ENCODE data around the gene XRCC6. TPM values are rescaled to one million over a fixed set of nuclear protein-coding genes. Genes with fewer than 3 reads are reported as not detected.

Gene XRCC6
- total and polyA plus RNA-seq, 9 of the 15 experiments (the other 6 are each of a cell fraction or from before 2014, with no cell fraction given): 151 to 440 (median 318) TPM

- TF ChIP-seq E2F5 (CRISPR knock-in tag; IDR thresholded peaks at IDR 0.05): no peak
- no peak for TF ChIP-seq ZNF518B (CRISPR knock-in tag; IDR thresholded peaks at IDR 0.05)
- no peak for TF ChIP-seq CEBPG (CRISPR knock-in tag; IDR thresholded peaks at IDR 0.05)
- TF ChIP-seq CEBPG (tag; conservative IDR thresholded peaks at IDR 0.05 in 1 of 2, IDR thresholded peaks at IDR 0.05 in 1 of 2): no peak
- TF ChIP-seq SPI1 (IDR thresholded peaks at IDR 0.05; ENCODE audit: borderline replicate concordance, low read depth, low read length): no peak
- no peak for TF ChIP-seq CLOCK (CRISPR knock-in tag; IDR thresholded peaks at IDR 0.05; ENCODE audit: borderline replicate concordance)
- TF ChIP-seq EP400 (IDR thresholded peaks at IDR 0.05): peak; percentile 33; the same call in 1 of the 2 replicates
- peak; percentile 64 for TF ChIP-seq ZNF766 (CRISPR knock-in tag; conservative IDR thresholded peaks at IDR 0.05)
- TF ChIP-seq SIRT6 (IDR thresholded peaks at IDR 0.05; ENCODE audit: low read depth, low read length): no peak
- TF ChIP-seq NFXL1 (CRISPR knock-in tag; IDR thresholded peaks at IDR 0.05): no peak
- no peak for TF ChIP-seq GABPB2 (CRISPR knock-in tag; conservative IDR thresholded peaks at IDR 0.05)
- TF ChIP-seq ARID4B (CRISPR knock-in tag; IDR thresholded peaks at IDR 0.05): no peak
- TF ChIP-seq TRIM28 (IDR thresholded peaks at IDR 0.05): no peak
- TF ChIP-seq COPS2 (conservative IDR thresholded peaks at IDR 0.05): no peak
- TF ChIP-seq ILK (tag; IDR thresholded peaks at IDR 0.05; ENCODE audit: borderline replicate concordance, low read depth): no peak
Observed at GRCh38 chr22:41603873-41604332, 17.2 kb upstream of the XRCC6 start (continued).

Data from K562 (cell line).